ENCODE results near the gene MYBPHL. TPM values are rescaled to one million over a fixed set of nuclear protein-coding genes. Genes with fewer than 3 reads are reported as not detected.

MYBPHL gene
- total and polyA plus RNA-seq, 2 of the 13 experiments (the other 11 are each of a cell fraction or from before 2014, with no cell fraction given) = 3.7 to 3.8 TPM

GRCh38 chr1:109259674-109260557 lies 46.9 kb downstream of the MYBPHL start:
- FAIRE-seq = no peak
- no peaks in the 10 kb centered on the region for H3K9me3 ChIP-seq (ENCODE audit: low read length)
- 86% methylated on average over 6 of the region's 7 CpGs for WGBS (ENCODE audit: low lambda C conversion rate)

More at GRCh38 chr1:109259674-109260557, 46.9 kb downstream of the MYBPHL start:
- in situ Hi-C loops (cut with HindIII; ENCODE audit: extremely low pct_ligation_motif_present, low pct_unique_long_range_greater_than_20kb) (loop anchor here (5.0 to 10.0 kb wide), 3 partner anchors 58 to 275 kb away; partner anchors contain the start of gene GPR61), intact Hi-C loops (cut with micrococcal nuclease; ENCODE audit: unreplicated experiment) (loop anchor here (5.0 kb wide), 1 partner anchor 168 kb away; the partner anchor contains the start of gene TMEM167B)
- no peak overlapping the region for H3K4me3 ChIP-seq (replicated peaks in 1 of 3; ENCODE audit: insufficient read depth in 1 of 3, low read depth in 2 of 3, low read length in 3 of 3)
- ATAC-seq (no peak), DNase-seq (ENCODE audit: low spot score) (no peak)
- H3K27me3 ChIP-seq (ENCODE audit: control insufficient read depth in 1 of 2, insufficient read depth in 2 of 2, low read length in 2 of 2) = no peaks in the 10 kb centered on the region
- no peak overlapping the region for H3K4me2 ChIP-seq (ENCODE audit: low read depth, low read length)
- no peak overlapping the region for H3K27ac ChIP-seq (ENCODE audit: extremely low read length, insufficient read depth, low read length)
- no peaks in the 10 kb centered on the region for H4K20me1 ChIP-seq (ENCODE audit: insufficient read depth, low read length)
- ChIA-PET CTCF (ENCODE audit: low intra/inter-chr PET ratio, low total read pairs) (no interaction called here), POLR2A (no interaction called here)
- H3K9ac ChIP-seq (ENCODE audit: insufficient read depth, low read depth, low read length) = no peak overlapping the region
- TF ChIP-seq ZNF510 (CRISPR knock-in tag; IDR thresholded peaks at IDR 0.05; ENCODE audit: low read depth) = no peak
- no peak for TF ChIP-seq ZNF543 (CRISPR knock-in tag; IDR thresholded peaks at IDR 0.05)
- no peak for TF ChIP-seq JUND (CRISPR knock-in tag; IDR thresholded peaks at IDR 0.05)
- no peak for TF ChIP-seq PAF1 (CRISPR knock-in tag; IDR thresholded peaks at IDR 0.05)
- no peak for TF ChIP-seq THYN1 (CRISPR knock-in tag; IDR thresholded peaks at IDR 0.05; ENCODE audit: borderline replicate concordance, low read depth)
- TF ChIP-seq ZNF749 (CRISPR knock-in tag; IDR thresholded peaks at IDR 0.05; ENCODE audit: borderline replicate concordance) = no peak
- TF ChIP-seq ZNF740 (CRISPR knock-in tag; IDR thresholded peaks at IDR 0.05) = no peak
- no peak for TF ChIP-seq KDM5A (IDR thresholded peaks at IDR 0.05; ENCODE audit: borderline replicate concordance, low read length)
- no peak for TF ChIP-seq ZNF205 (CRISPR knock-in tag; IDR thresholded peaks at IDR 0.05)
- no peak for TF ChIP-seq ZSCAN21 (CRISPR knock-in tag; IDR thresholded peaks at IDR 0.05; ENCODE audit: borderline replicate concordance)
- TF ChIP-seq HMG20A (CRISPR knock-in tag; IDR thresholded peaks at IDR 0.05; ENCODE audit: borderline replicate concordance) = no peak
- TF ChIP-seq FOXK2 (IDR thresholded peaks at IDR 0.05) = no peak
- TF ChIP-seq NAIF1 (CRISPR knock-in tag; IDR thresholded peaks at IDR 0.05; ENCODE audit: borderline replicate concordance) = no peak
- TF ChIP-seq ZNF354B (CRISPR knock-in tag; IDR thresholded peaks at IDR 0.05) = no peak
- TF ChIP-seq ZNF609 (CRISPR knock-in tag; IDR thresholded peaks at IDR 0.05; ENCODE audit: borderline replicate concordance) = no peak
- no peak for TF ChIP-seq ZNF234 (CRISPR knock-in tag; conservative IDR thresholded peaks at IDR 0.05)
- TF ChIP-seq RBFOX2 (IDR thresholded peaks at IDR 0.05; ENCODE audit: low read depth, low read length) = no peak
- H2AFZ ChIP-seq (ENCODE audit: low read length) = no peak overlapping the region
- peaks cover 14% of the 10 kb centered on the region for H3K4me1 ChIP-seq (ENCODE audit: insufficient read depth, low read length)
- no peaks in the 10 kb centered on the region for H3K79me2 ChIP-seq (ENCODE audit: insufficient read depth, low read length)
- no TSS peak for BruUV-seq (replicated peaks)
- H3K36me3 ChIP-seq (replicated peaks in 1 of 2; ENCODE audit: control insufficient read depth in 1 of 2, insufficient read depth in 2 of 2, low read length in 2 of 2) = peaks cover 0 to 12% of the 10 kb centered on the region in 2 experiments; a peak in 3 of 5 replicates
